CD14-positive monocyte (primary cell): ENCODE measurements around the gene RALGDS. TPM values are rescaled to one million over a fixed set of nuclear protein-coding genes. Genes with fewer than 3 reads are reported as not detected.
A peak's percentile ranks its signal among the peaks of the same experiment; 100 is the strongest.

ENCODE experiments used
- DNase-seq, 3 donors: peaks; one replicate each; pipeline ENCODE4 v3.0.0-alpha.2; 2011 to 2022
- H2AFZ ChIP-seq: 2 replicates; pipeline ENCODE4 v1.6.0; 2012; ENCODE audit warnings: mild to moderate bottlenecking, low read depth, low read length, inconsistent platforms; ENCODE audit not compliant: insufficient read depth, poor library complexity, severe bottlenecking
- H3K27ac ChIP-seq, 2 donors: 1 replicate in 1 of 2; 2 replicates in 1 of 2; pipeline ENCODE4 v1.5.1; 2012 to 2013; ENCODE audit warnings: low read length in 2 of 2, control low read depth in 1 of 2, inconsistent platforms in 1 of 2, low read depth in 1 of 2, mild to moderate bottlenecking in 1 of 2
- H3K27me3 ChIP-seq, 2 donors: one replicate each; pipeline versions ENCODE4 v1.6.0 to v1.6.1; 2011 to 2013; ENCODE audit warnings: low read length in 2 of 2; ENCODE audit not compliant: control insufficient read depth in 2 of 2, insufficient read depth in 2 of 2
- H3K36me3 ChIP-seq, 2 donors: replicated peaks in 1 of 2; 1 replicate in 1 of 2; 2 replicates in 1 of 2; pipeline versions ENCODE4 v1.5.1 to v1.6.1; 2012 to 2013; ENCODE audit warnings: low read length in 2 of 2, control low read depth in 1 of 2, inconsistent platforms in 1 of 2, mild to moderate bottlenecking in 1 of 2; ENCODE audit not compliant: insufficient read depth in 2 of 2, control insufficient read depth in 1 of 2
- H3K4me1 ChIP-seq, 2 donors: 1 replicate in 1 of 2; 2 replicates in 1 of 2; pipeline versions ENCODE4 v1.5.1 to v1.6.1; 2012 to 2013; ENCODE audit warnings: low read length in 2 of 2, control low read depth in 1 of 2, inconsistent platforms in 1 of 2, mild to moderate bottlenecking in 1 of 2, moderate library complexity in 1 of 2; ENCODE audit not compliant: insufficient read depth in 2 of 2, control insufficient read depth in 1 of 2
- H3K4me2 ChIP-seq: replicated peaks from 2 replicates; pipeline ENCODE3; 2012; ENCODE audit warnings: low read length, moderate library complexity, mild to moderate bottlenecking; ENCODE audit not compliant: poor library complexity, severe bottlenecking; ENCODE audit errors: extremely low read depth
- H3K4me3 ChIP-seq, 3 experiments: fragments of 200-600 bp in 1 of 3; sonication (generic) in 1 of 3; replicated peaks in 1 of 3; 1 replicate in 2 of 3; 2 replicates in 1 of 3; pipeline ENCODE4 v1.5.1; 2011 to 2013; ENCODE audit warnings: low read length in 3 of 3, mild to moderate bottlenecking in 3 of 3, control low read depth in 2 of 3, low read depth in 2 of 3, inconsistent platforms in 1 of 3, moderate library complexity in 1 of 3
- H3K79me2 ChIP-seq: 2 replicates; pipeline ENCODE4 v1.6.0; 2012; ENCODE audit warnings: mild to moderate bottlenecking, control low read depth, inconsistent platforms, low read length, moderate library complexity; ENCODE audit not compliant: insufficient read depth
- H3K9ac ChIP-seq: 2 replicates; pipeline ENCODE4 v1.6.0; 2017; ENCODE audit warnings: low read length, mild to moderate bottlenecking; ENCODE audit not compliant: insufficient read depth, poor library complexity, severe bottlenecking
- H3K9me3 ChIP-seq, 2 donors: replicated peaks in 1 of 2; 1 replicate in 1 of 2; 2 replicates in 1 of 2; pipeline versions ENCODE4 v1.5.1 to v1.6.1; 2012 to 2013; ENCODE audit warnings: low read length in 2 of 2, control low read depth in 1 of 2; ENCODE audit not compliant: control insufficient read depth in 1 of 2, insufficient read depth in 1 of 2
- H4K20me1 ChIP-seq: 2 replicates; pipeline ENCODE4 v1.6.0; 2012; ENCODE audit warnings: mild to moderate bottlenecking, low read length, control low read depth, moderate library complexity; ENCODE audit not compliant: insufficient read depth
- H3K27ac Mint-ChIP-seq, 7 donors: one replicate each; pipeline ENCODE4 v1.8.0; 2020; ENCODE audit warnings: mild to moderate bottlenecking in 7 of 7, mixed read lengths in 7 of 7, moderate library complexity in 6 of 7, inconsistent platforms in 2 of 7
- H3K27me3 Mint-ChIP-seq, 3 donors: one replicate each; pipeline ENCODE4 v1.8.0; 2021 to 2022; ENCODE audit warnings: low read depth in 3 of 3, mild to moderate bottlenecking in 3 of 3, mixed read lengths in 3 of 3, moderate library complexity in 3 of 3, inconsistent platforms in 1 of 3
- H3K36me3 Mint-ChIP-seq, 2 donors: one replicate each; pipeline ENCODE4 v1.8.0; 2020; ENCODE audit warnings: mixed read lengths in 2 of 2, inconsistent platforms in 1 of 2, mild to moderate bottlenecking in 1 of 2
- H3K4me1 Mint-ChIP-seq: one replicate; pipeline ENCODE4 v1.8.0; 2020; ENCODE audit warnings: mild to moderate bottlenecking, mixed read lengths
- H3K4me3 Mint-ChIP-seq, 2 donors: one replicate each; pipeline ENCODE4 v1.8.0; 2020; ENCODE audit warnings: mild to moderate bottlenecking in 2 of 2, mixed read lengths in 2 of 2, moderate library complexity in 1 of 2
- H3K9me3 Mint-ChIP-seq, 7 donors: one replicate each; pipeline ENCODE4 v1.8.0; 2020 to 2022; ENCODE audit warnings: mixed read lengths in 7 of 7, mild to moderate bottlenecking in 6 of 7, moderate library complexity in 6 of 7, inconsistent platforms in 2 of 7
- WGBS: methylation state at CpG from one replicate; pipeline ENCODE4 v1.1.5; 2013; ENCODE audit warnings: missing lambda C conversion rate; ENCODE audit not compliant: insufficient coverage; 5-methylcytosine and 5-hydroxymethylcytosine counted together
- intact Hi-C, 2 donors: fragments of 100-400 bp; cut with micrococcal nuclease; formaldehyde crosslinking; loops; one replicate each; pipeline versions ENCODE4 v1.15.0 to v1.15.1; 2023
- polyA plus RNA-seq, 3 donors: library from polyadenylated mRNA; depleted of rRNA in 1 of 3; unstranded in 2 of 3; stranded (reverse) in 1 of 3; fragments of 300-500 nt in 2 of 3; fragments of >200 nt in 1 of 3; fragmentation: Illumina TruSeq in 2 of 3; gene quantifications; 1 replicate in 2 of 3; 2 replicates in 1 of 3; pipeline ENCODE4 v1.2.3, GENCODE V29; 2012 to 2021
- TF ChIP-seq, protein P1 (sequence below): fragments of 200-600 bp; IDR thresholded peaks from one replicate; pipeline ENCODE4 v1.8.0; 2022; ENCODE audit warnings: antibody characterized with exemption, mild to moderate bottlenecking

Gene RALGDS
- polyA plus RNA-seq, 3 donors = 3.5 to 63.8 (median 4.2) TPM

- Histone ChIP-seq H3K79me2 (peaks cover 9% of the 10 kb centered on the region), H3K27ac (peak overlapping the region in 1 of 2 donors; percentile 89), H3K4me3 (peak overlapping the region; percentile 70 to 96 (median 87)), H4K20me1 (peaks cover 40% of the 10 kb centered on the region), H3K4me2 (peak overlapping the region; percentile 88), H3K4me1 (peaks cover 32 to 38% of the 10 kb centered on the region in 2 donors), H3K9me3 (no peaks in the 10 kb centered on the region), H2AFZ (peak overlapping the region; percentile 92), H3K27me3 (peaks cover 0 to 6% of the 10 kb centered on the region in 2 donors), H3K36me3 (peaks cover 12 to 15% of the 10 kb centered on the region in 2 donors), H3K9ac (peak overlapping the region; percentile 89)
- no peaks in the 10 kb centered on the region for H3K9me3 Mint-ChIP-seq
- intact Hi-C loops = no loop called here
- H3K4me3 Mint-ChIP-seq = peak overlapping the region; percentile 81 to 89
- no peak for DNase-seq
- H3K27ac Mint-ChIP-seq = peak overlapping the region in 5 of 7 donors; percentile 1 to 86 (median 74)
- peaks cover 30% of the 10 kb centered on the region for H3K4me1 Mint-ChIP-seq
- TF ChIP-seq, protein P1, sequence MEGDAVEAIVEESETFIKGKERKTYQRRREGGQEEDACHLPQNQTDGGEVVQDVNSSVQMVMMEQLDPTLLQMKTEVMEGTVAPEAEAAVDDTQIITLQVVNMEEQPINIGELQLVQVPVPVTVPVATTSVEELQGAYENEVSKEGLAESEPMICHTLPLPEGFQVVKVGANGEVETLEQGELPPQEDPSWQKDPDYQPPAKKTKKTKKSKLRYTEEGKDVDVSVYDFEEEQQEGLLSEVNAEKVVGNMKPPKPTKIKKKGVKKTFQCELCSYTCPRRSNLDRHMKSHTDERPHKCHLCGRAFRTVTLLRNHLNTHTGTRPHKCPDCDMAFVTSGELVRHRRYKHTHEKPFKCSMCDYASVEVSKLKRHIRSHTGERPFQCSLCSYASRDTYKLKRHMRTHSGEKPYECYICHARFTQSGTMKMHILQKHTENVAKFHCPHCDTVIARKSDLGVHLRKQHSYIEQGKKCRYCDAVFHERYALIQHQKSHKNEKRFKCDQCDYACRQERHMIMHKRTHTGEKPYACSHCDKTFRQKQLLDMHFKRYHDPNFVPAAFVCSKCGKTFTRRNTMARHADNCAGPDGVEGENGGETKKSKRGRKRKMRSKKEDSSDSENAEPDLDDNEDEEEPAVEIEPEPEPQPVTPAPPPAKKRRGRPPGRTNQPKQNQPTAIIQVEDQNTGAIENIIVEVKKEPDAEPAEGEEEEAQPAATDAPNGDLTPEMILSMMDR = no peak
- 47% methylated on average over 11 of the region's 13 CpGs for WGBS
- H3K36me3 Mint-ChIP-seq = peaks cover 18 to 25% of the 10 kb centered on the region in 2 donors
- H3K27me3 Mint-ChIP-seq = peaks cover 4 to 27% (median 13%) of the 10 kb centered on the region in 3 donors
These were observed 43.2 kb upstream of the RALGDS start for GRCh38 chr9:133164191-133164590.

DNA sequence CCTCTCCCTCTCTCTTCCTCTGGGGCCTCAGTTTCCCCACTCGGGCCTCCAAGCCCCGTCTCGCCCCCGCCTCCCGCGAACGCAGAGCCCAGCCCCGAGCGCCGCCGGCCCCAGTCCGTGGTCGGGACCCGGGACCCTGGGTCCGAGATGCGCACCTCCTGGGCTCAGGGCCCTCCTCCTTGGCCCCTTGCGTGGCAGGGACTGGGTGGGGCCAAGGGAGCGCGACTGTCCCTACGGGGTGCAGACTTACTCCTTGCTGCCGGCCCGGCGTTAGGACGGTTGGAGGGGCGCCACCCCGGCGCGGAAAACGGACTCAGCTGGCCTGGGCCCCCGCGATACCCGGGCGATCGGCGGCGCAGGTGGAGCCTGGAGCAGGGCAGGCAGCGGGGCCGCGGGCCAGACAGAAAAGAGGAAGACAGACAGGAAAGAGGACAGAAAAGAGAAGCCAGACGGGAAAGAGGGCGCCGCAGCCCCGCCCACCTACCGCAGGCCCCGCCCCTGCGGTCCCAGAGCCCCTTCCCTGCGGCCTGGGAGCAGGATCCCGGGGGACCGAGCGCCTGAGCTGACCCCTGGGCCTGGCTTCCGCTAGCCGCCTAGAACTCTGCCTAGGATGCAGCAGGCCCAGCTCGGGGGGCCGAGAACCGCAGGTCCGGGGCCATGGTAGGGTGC lies 42.6 kb upstream of the RALGDS start, which contains the start of gene GBGT1:
TSS of gene GBGT1 (minus strand) at position 411 of the 669 bp plus-strand sequence. CDS start 1,502 bp downstream, outside the sequence.
- Histone ChIP-seq H3K4me3 (peak within 1 kb of the TSS; percentile 70 to 96 (median 87)), H3K9ac (peak within 1 kb of the TSS; percentile 89), H3K9me3 (no peaks in the 10 kb centered on the region), H3K36me3 (peaks cover 14 to 21% of the 10 kb centered on the region in 2 donors), H3K4me1 (peaks cover 32 to 38% of the 10 kb centered on the region in 2 donors), H4K20me1 (peaks cover 45% of the 10 kb centered on the region), H3K4me2 (peak within 1 kb of the TSS; percentile 88), H2AFZ (peak within 1 kb of the TSS; percentile 92), H3K27me3 (peaks cover 0 to 6% of the 10 kb centered on the region in 2 donors), H3K27ac (peak within 1 kb of the TSS in 1 of 2 donors; percentile 89), H3K79me2 (peaks cover 9% of the 10 kb centered on the region)
- Mint-ChIP-seq H3K4me3 (peak within 1 kb of the TSS; percentile 81 to 89), H3K27me3 (peaks cover 4 to 26% (median 13%) of the 10 kb centered on the region in 3 donors), H3K27ac (peak within 1 kb of the TSS in 5 of 7 donors; percentile 53 to 86 (median 74)), H3K9me3 (no peaks in the 10 kb centered on the region), H3K36me3 (peaks cover 21 to 30% of the 10 kb centered on the region in 2 donors), H3K4me1 (peaks cover 30% of the 10 kb centered on the region)
- intact Hi-C loops = loop anchor here in 1 of 2 donors (2.0 kb wide), 1 partner anchor 15 kb away; no protein-coding TSS in a partner anchor
- TF ChIP-seq, protein P1 = no peak
- WGBS = under 1% methylated on average over 43 of the region's 56 CpGs
- DNase-seq = peak; percentile 59 to 78 (median 73)
